OCI-LY7 (cell line): ENCODE data around the gene CHCHD1.
"Not testable (repeated sequence)": the region's sequence is repeated elsewhere in the genome, so short reads cannot be mapped to it uniquely, and the experiment has no call there.

Experiments
- EZH2phosphoT487 ChIP-seq: fragments of 200-600 bp; sonication (generic); IDR thresholded peaks from 2 replicates; pipeline ENCODE4 v1.6.1; 2018; ENCODE audit warnings: low read depth, borderline replicate concordance, mild to moderate bottlenecking, mixed run types, antibody characterized with exemption, low read length, moderate library complexity, mixed read lengths
- TF ChIP-seq, protein P1 (sequence below): fragments of 200-600 bp; sonication (generic); conservative IDR thresholded peaks from 2 replicates; pipeline ENCODE4 v1.5.1; 2014; ENCODE audit warnings: mild to moderate bottlenecking, antibody characterized with exemption, low read length, moderate library complexity, mixed read lengths

GRCh38 chr10:73795491-73795890 is 13.6 kb downstream of the CHCHD1 start:
- TF ChIP-seq, protein P1, sequence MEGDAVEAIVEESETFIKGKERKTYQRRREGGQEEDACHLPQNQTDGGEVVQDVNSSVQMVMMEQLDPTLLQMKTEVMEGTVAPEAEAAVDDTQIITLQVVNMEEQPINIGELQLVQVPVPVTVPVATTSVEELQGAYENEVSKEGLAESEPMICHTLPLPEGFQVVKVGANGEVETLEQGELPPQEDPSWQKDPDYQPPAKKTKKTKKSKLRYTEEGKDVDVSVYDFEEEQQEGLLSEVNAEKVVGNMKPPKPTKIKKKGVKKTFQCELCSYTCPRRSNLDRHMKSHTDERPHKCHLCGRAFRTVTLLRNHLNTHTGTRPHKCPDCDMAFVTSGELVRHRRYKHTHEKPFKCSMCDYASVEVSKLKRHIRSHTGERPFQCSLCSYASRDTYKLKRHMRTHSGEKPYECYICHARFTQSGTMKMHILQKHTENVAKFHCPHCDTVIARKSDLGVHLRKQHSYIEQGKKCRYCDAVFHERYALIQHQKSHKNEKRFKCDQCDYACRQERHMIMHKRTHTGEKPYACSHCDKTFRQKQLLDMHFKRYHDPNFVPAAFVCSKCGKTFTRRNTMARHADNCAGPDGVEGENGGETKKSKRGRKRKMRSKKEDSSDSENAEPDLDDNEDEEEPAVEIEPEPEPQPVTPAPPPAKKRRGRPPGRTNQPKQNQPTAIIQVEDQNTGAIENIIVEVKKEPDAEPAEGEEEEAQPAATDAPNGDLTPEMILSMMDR, result not testable (repeated sequence)
- not testable (repeated sequence) for TF ChIP-seq EZH2phosphoT487
